OCI-LY1 (cell line): ENCODE data around the gene METTL9.

ENCODE experiments used
- EZH2 ChIP-seq: fragments of 200-600 bp; sonication (generic), shearing (Covaris generic); IDR thresholded peaks from 2 replicates; pipeline ENCODE4 v1.8.0; 2017; ENCODE audit warnings: borderline replicate concordance, mixed run types, mild to moderate bottlenecking, antibody characterized with exemption, low read length, moderate library complexity, mixed read lengths
- TF ChIP-seq, protein P1 (sequence below): fragments of 200-600 bp; sonication (generic), shearing (Covaris generic); IDR thresholded peaks from 2 replicates; pipeline ENCODE4 v1.5.1; 2017; ENCODE audit warnings: mild to moderate bottlenecking, antibody characterized with exemption, low read length, moderate library complexity, mixed read lengths

DNA sequence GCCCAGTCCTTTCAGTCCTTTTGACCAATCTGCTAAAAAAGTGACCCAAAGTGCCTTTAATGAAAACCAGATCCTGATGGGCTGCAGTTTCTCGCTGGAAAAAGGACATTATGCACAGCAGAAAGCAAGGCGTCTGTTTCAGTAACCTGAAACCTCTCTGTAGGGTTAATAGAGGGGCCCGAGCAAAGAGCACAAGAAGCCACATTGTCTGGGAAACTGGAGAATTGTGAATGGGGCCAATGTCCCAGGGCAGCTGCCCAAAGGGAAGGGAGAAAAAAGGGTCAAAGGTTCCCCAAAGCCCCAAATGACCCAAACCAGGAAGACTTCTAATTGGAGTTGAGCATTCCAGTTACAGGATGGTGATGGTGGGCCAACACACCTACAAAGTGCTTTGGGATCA lies 67.4 kb downstream of the METTL9 start:
- TF ChIP-seq EZH2, result no peak
- TF ChIP-seq, protein P1, sequence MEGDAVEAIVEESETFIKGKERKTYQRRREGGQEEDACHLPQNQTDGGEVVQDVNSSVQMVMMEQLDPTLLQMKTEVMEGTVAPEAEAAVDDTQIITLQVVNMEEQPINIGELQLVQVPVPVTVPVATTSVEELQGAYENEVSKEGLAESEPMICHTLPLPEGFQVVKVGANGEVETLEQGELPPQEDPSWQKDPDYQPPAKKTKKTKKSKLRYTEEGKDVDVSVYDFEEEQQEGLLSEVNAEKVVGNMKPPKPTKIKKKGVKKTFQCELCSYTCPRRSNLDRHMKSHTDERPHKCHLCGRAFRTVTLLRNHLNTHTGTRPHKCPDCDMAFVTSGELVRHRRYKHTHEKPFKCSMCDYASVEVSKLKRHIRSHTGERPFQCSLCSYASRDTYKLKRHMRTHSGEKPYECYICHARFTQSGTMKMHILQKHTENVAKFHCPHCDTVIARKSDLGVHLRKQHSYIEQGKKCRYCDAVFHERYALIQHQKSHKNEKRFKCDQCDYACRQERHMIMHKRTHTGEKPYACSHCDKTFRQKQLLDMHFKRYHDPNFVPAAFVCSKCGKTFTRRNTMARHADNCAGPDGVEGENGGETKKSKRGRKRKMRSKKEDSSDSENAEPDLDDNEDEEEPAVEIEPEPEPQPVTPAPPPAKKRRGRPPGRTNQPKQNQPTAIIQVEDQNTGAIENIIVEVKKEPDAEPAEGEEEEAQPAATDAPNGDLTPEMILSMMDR, result no peak
